Liver (tissue), 9 donors: Measurements from ENCODE around the gene CACNA1S. TPM values are rescaled to one million over a fixed set of nuclear protein-coding genes. Genes with fewer than 3 reads are reported as not detected.

Experiments used
- DNase-seq: peaks from one replicate; pipeline ENCODE4 v3.0.0-alpha.2; 2017; ENCODE audit warnings: low spot score
- H3K27ac ChIP-seq, 2 donors: one replicate each; pipeline ENCODE4 v1.7.0; 2013; ENCODE audit warnings: inconsistent platforms in 2 of 2, low read length in 2 of 2, control low read depth in 1 of 2, low read depth in 1 of 2, mild to moderate bottlenecking in 1 of 2
- H3K27me3 ChIP-seq, 4 donors: one replicate each; pipeline versions ENCODE4 v1.6.1 to v1.7.0; 2013; ENCODE audit warnings: low read length in 3 of 4, inconsistent platforms in 1 of 4, mild to moderate bottlenecking in 1 of 4, moderate library complexity in 1 of 4; ENCODE audit not compliant: control insufficient read depth in 4 of 4, insufficient read depth in 4 of 4
- H3K36me3 ChIP-seq, 4 donors: one replicate each; pipeline versions ENCODE4 v1.6.1 to v1.7.0; 2013; ENCODE audit warnings: low read length in 3 of 4, mild to moderate bottlenecking in 3 of 4, low read depth in 1 of 4, moderate library complexity in 1 of 4; ENCODE audit not compliant: control insufficient read depth in 4 of 4, insufficient read depth in 3 of 4
- H3K4me1 ChIP-seq, 4 donors: one replicate each; pipeline versions ENCODE4 v1.6.1 to v1.7.0; 2013; ENCODE audit warnings: low read length in 3 of 4, mild to moderate bottlenecking in 3 of 4, moderate library complexity in 1 of 4; ENCODE audit not compliant: control insufficient read depth in 4 of 4, insufficient read depth in 4 of 4
- H3K4me3 ChIP-seq, 3 donors: one replicate each; pipeline versions ENCODE4 v1.6.1 to v1.7.0; 2013; ENCODE audit warnings: low read length in 3 of 3, control low read depth in 1 of 3, low read depth in 1 of 3, mild to moderate bottlenecking in 1 of 3
- H3K9ac ChIP-seq, 2 donors: one replicate each; pipeline ENCODE4 v1.7.0; 2013; ENCODE audit warnings: low read length in 2 of 2, mild to moderate bottlenecking in 2 of 2, moderate library complexity in 2 of 2, control low read depth in 1 of 2, low read depth in 1 of 2
- H3K9me3 ChIP-seq, 4 donors: one replicate each; pipeline versions ENCODE4 v1.6.1 to v1.7.0; 2013; ENCODE audit warnings: low read length in 3 of 4; ENCODE audit not compliant: control insufficient read depth in 4 of 4
- EGR1 ChIP-seq, 2 donors: IDR thresholded peaks; 2 replicates each; pipeline ENCODE4 v1.6.1; 2016 to 2018; ENCODE audit warnings: antibody characterized with exemption in 2 of 2, low read depth in 2 of 2
- FOXA1 ChIP-seq: IDR thresholded peaks from 2 replicates; pipeline ENCODE4 v1.6.1; 2016; ENCODE audit warnings: antibody characterized with exemption
- GABPA ChIP-seq, 2 donors: IDR thresholded peaks in 1 of 2; conservative IDR thresholded peaks in 1 of 2; 2 replicates each; pipeline ENCODE4 v1.6.1; 2016; ENCODE audit warnings: antibody characterized with exemption in 2 of 2, mild to moderate bottlenecking in 1 of 2, moderate library complexity in 1 of 2
- HNF4A ChIP-seq, 2 donors: conservative IDR thresholded peaks; 2 replicates each; pipeline ENCODE4 v1.6.1; 2016; ENCODE audit warnings: antibody characterized with exemption in 2 of 2, mild to moderate bottlenecking in 2 of 2
- HNF4G ChIP-seq: IDR thresholded peaks from 2 replicates; pipeline ENCODE4 v1.6.1; 2016; ENCODE audit warnings: antibody characterized with exemption
- JUND ChIP-seq, 2 donors: IDR thresholded peaks; 2 replicates each; pipeline ENCODE4 v1.6.1; 2016; ENCODE audit warnings: antibody characterized with exemption in 2 of 2
- NR2F2 ChIP-seq: IDR thresholded peaks from 2 replicates; pipeline ENCODE4 v1.6.1; 2016; ENCODE audit warnings: antibody characterized with exemption
- RAD21 ChIP-seq, 2 donors: IDR thresholded peaks; 2 replicates each; pipeline ENCODE4 v1.6.1; 2016; ENCODE audit warnings: antibody characterized with exemption in 2 of 2, mild to moderate bottlenecking in 2 of 2
- RXRA ChIP-seq, 2 donors: IDR thresholded peaks; 2 replicates each; pipeline ENCODE4 v1.6.1; 2017 to 2018; ENCODE audit warnings: antibody characterized with exemption in 2 of 2, mild to moderate bottlenecking in 1 of 2
- SP1 ChIP-seq: IDR thresholded peaks from 2 replicates; pipeline ENCODE4 v1.6.1; 2018; ENCODE audit warnings: antibody characterized with exemption, mild to moderate bottlenecking
- TAF1 ChIP-seq: conservative IDR thresholded peaks from 2 replicates; pipeline ENCODE4 v1.6.1; 2016; ENCODE audit warnings: antibody characterized with exemption, mild to moderate bottlenecking
- YY1 ChIP-seq: IDR thresholded peaks from 2 replicates; pipeline ENCODE4 v1.6.1; 2016; ENCODE audit warnings: antibody characterized with exemption, mild to moderate bottlenecking
- ZBTB33 ChIP-seq: IDR thresholded peaks from 2 replicates; pipeline ENCODE4 v1.6.1; 2016; ENCODE audit warnings: antibody characterized with exemption
- WGBS: extraction: QIAGEN DNeasy Blood & Tissue Kit; methylation state at CpG from one replicate; pipeline ENCODE4 v1.1.7; 2013; 5-methylcytosine and 5-hydroxymethylcytosine counted together
- polyA plus RNA-seq, 2 donors: library from polyadenylated mRNA; stranded (reverse) in 1 of 2; unstranded in 1 of 2; fragments of 200-250 nt in 1 of 2; fragments of >200 nt in 1 of 2; fragmentation: Nextera tagmentation in 1 of 2; extraction: Ambion mirVana in 1 of 2; gene quantifications; one replicate each; pipeline versions ENCODE4 v1.2.1 to v1.2.3, GENCODE V29; 2013 to 2015
- total RNA-seq, 2 donors: library from RNA; depleted of rRNA; stranded (reverse); fragments of >200 nt; gene quantifications; one replicate each; pipeline ENCODE4 v1.2.3, GENCODE V29; 2014
- TF ChIP-seq, protein P1 (sequence below): fragments of 150-350 bp; IDR thresholded peaks from 2 replicates; pipeline ENCODE4 v1.5.1; 2017; ENCODE audit warnings: improper control_type of control experiment, low read depth, low read length; ENCODE audit not compliant: missing input control
- TF ChIP-seq, protein P2 (sequence below): IDR thresholded peaks from 2 replicates; pipeline ENCODE4 v1.6.1; 2016; ENCODE audit warnings: antibody characterized with exemption
- donor health status: healthy.
- donor health status: healthy.
- donor health status: healthy.
- donor health status: healthy.
- donor health status: healthy.

CACNA1S gene
- total and polyA plus RNA-seq, 4 donors = under 0.01 to 0.33 TPM; not detected in 2

DNA sequence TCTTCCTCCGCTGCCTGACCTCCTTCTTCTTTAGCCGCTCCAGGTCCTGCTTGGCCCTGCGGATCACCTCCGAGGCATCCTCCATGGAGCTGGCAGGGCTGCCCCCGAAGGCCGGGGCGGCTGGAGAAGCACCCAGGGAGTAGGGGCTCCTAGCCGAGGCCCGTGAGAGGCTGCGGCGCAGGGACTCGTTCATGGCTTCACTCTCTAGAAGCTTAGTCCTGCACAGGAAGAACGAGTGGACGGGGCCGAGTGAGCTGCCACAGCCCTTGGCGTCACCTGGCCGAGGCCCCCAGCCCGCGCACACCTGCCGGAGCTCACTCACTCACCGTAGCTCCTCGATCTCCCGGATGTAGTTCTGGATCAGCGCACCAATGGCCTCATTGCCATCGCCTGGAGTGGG, 111.8 kb downstream of the CACNA1S start:
- Histone ChIP-seq H3K4me3 (no peak overlapping the region), H3K36me3 (no peaks in the 10 kb centered on the region), H3K9ac (no peak overlapping the region), H3K9me3 (no peaks in the 10 kb centered on the region), H3K27ac (no peak overlapping the region), H3K4me1 (no peaks in the 10 kb centered on the region), H3K27me3 (no peaks in the 10 kb centered on the region)
- DNase-seq = no peak
- 97% methylated on average over 25 of the region's 25 CpGs for WGBS
- TF ChIP-seq HNF4A (conservative IDR thresholded peaks at IDR 0.05) (no peak), FOXA1 (no peak), RXRA (IDR thresholded peaks at IDR 0.05) (no peak)

DNA sequence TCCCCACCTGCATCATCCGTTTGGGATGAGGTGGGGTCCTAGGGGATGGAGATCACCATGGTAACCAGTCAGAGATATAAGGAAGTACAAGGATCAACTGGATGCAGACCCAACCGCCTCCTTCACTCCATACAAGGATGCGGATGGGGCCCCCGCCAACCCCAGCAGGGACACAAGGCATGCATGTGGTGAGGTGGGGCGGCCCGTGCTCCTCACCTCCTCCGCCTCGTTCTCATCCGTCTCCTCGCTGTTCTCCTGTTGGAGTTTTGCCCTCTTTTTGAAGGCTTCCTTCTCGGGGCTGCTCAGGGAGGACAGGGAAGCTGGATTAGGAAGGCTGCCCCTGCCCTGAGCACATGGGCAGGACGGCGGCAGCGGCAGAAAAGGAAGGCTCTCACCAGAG, 112.6 kb downstream of the CACNA1S start:
- H3K36me3 ChIP-seq = no peaks in the 10 kb centered on the region
- H3K27ac ChIP-seq = no peak overlapping the region

DNA sequence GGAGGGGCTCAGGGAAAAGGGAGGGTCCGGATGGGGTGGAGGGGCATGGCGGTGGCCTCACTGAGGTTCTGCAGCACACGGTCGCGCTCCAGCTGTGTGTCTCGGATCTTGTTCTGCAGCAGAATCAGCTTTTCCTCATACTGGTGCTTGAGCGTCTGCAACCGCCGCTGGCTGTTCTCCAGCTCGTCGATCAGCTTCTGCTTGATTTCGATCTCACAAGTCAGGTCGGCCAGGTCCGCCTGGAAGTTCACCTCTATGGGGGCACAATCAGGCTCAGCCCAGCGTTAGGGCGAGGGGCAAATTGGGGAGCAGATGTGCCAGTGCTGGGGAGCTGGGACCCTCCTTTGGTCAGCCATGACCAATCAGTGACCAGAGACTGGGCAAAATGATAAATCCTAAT, 113.9 kb downstream of the CACNA1S start:
- no peak for DNase-seq
- Histone ChIP-seq H3K27ac (no peak overlapping the region), H3K4me1 (no peaks in the 10 kb centered on the region), H3K4me3 (no peak overlapping the region), H3K36me3 (no peaks in the 10 kb centered on the region), H3K9me3 (no peaks in the 10 kb centered on the region), H3K27me3 (no peaks in the 10 kb centered on the region), H3K9ac (no peak overlapping the region)
- no peak for TF ChIP-seq HNF4A (conservative IDR thresholded peaks at IDR 0.05)
- no peak for TF ChIP-seq RAD21 (IDR thresholded peaks at IDR 0.05)
- TF ChIP-seq, protein P1, sequence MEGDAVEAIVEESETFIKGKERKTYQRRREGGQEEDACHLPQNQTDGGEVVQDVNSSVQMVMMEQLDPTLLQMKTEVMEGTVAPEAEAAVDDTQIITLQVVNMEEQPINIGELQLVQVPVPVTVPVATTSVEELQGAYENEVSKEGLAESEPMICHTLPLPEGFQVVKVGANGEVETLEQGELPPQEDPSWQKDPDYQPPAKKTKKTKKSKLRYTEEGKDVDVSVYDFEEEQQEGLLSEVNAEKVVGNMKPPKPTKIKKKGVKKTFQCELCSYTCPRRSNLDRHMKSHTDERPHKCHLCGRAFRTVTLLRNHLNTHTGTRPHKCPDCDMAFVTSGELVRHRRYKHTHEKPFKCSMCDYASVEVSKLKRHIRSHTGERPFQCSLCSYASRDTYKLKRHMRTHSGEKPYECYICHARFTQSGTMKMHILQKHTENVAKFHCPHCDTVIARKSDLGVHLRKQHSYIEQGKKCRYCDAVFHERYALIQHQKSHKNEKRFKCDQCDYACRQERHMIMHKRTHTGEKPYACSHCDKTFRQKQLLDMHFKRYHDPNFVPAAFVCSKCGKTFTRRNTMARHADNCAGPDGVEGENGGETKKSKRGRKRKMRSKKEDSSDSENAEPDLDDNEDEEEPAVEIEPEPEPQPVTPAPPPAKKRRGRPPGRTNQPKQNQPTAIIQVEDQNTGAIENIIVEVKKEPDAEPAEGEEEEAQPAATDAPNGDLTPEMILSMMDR = no peak
- no peak for TF ChIP-seq SP1
- 96% methylated on average over 16 of the region's 16 CpGs for WGBS

More for the DNA sequence above, 112.6 kb downstream of the CACNA1S start:
- 94% methylated on average over 14 of the region's 14 CpGs for WGBS
- no peaks in the 10 kb centered on the region for H3K27me3 ChIP-seq
- no peak for TF ChIP-seq NR2F2
- no peaks in the 10 kb centered on the region for H3K9me3 ChIP-seq
- DNase-seq = no peak
- no peaks in the 10 kb centered on the region for H3K4me1 ChIP-seq
- H3K4me3 ChIP-seq = no peak overlapping the region
- no peak overlapping the region for H3K9ac ChIP-seq

DNA sequence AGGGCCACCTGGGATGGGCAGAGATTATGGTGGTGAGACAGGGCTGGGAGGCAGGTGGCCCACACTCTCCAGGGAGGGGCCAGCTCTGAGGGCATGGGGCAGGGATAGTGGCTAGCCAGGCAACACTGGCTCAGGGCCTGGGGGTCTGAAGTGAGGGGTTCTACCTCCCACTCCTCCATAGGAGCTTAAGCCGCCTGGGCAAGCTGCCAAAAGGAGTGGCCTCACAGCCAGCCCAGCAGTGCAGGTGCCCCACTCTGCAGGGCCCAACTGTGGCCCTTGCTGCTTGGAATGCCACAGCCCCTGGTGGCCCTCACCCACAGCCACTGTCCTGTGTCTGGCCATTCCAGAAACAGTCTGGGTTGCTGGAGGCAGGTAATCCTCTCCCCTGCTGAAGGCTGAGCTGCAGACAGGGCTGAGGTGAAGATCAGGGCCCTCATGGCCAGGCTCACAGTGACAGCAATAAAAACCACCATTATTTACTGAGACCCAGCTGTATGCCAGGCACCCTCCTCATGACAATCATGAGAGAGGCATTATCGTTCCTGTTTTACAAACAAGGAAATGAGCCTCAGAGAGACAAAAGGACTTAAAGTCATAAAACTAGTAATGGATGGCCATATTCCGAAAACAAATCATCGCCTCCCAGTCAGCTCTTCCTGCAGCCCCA, 119.7 kb downstream of the CACNA1S start:
- Histone ChIP-seq H3K9me3 (no peaks in the 10 kb centered on the region), H3K36me3 (peaks cover 0 to 2% (median under 1%) of the 10 kb centered on the region in 4 donors), H3K27me3 (no peaks in the 10 kb centered on the region), H3K4me3 (no peak overlapping the region), H3K9ac (no peak overlapping the region), H3K4me1 (no peaks in the 10 kb centered on the region), H3K27ac (no peak overlapping the region)
- no peak for DNase-seq
- WGBS = 78% methylated on average over 4 of the region's 4 CpGs
- no peak for TF ChIP-seq FOXA1
- TF ChIP-seq JUND (IDR thresholded peaks at IDR 0.05) = no peak
- no peak for TF ChIP-seq SP1
- TF ChIP-seq RAD21 (IDR thresholded peaks at IDR 0.05) = no peak
- TF ChIP-seq, protein P2, sequence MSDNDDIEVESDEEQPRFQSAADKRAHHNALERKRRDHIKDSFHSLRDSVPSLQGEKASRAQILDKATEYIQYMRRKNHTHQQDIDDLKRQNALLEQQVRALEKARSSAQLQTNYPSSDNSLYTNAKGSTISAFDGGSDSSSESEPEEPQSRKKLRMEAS = no peak
- TF ChIP-seq HNF4G = no peak
- TF ChIP-seq HNF4A (conservative IDR thresholded peaks at IDR 0.05) = no peak
- no peak for TF ChIP-seq NR2F2
- TF ChIP-seq TAF1 = no peak
- no peak for TF ChIP-seq EGR1 (IDR thresholded peaks at IDR 0.05; ENCODE audit: low read depth in 2 of 2)
- TF ChIP-seq GABPA (IDR thresholded peaks at IDR 0.05 in 1 of 2, conservative IDR thresholded peaks at IDR 0.05 in 1 of 2) = no peak
- TF ChIP-seq, protein P1 = no peak
- TF ChIP-seq YY1 = no peak
- TF ChIP-seq RXRA (IDR thresholded peaks at IDR 0.05) = no peak
- no peak for TF ChIP-seq ZBTB33
